ENCODE results near the gene ZNF566.

Gene ZNF566

DNA sequence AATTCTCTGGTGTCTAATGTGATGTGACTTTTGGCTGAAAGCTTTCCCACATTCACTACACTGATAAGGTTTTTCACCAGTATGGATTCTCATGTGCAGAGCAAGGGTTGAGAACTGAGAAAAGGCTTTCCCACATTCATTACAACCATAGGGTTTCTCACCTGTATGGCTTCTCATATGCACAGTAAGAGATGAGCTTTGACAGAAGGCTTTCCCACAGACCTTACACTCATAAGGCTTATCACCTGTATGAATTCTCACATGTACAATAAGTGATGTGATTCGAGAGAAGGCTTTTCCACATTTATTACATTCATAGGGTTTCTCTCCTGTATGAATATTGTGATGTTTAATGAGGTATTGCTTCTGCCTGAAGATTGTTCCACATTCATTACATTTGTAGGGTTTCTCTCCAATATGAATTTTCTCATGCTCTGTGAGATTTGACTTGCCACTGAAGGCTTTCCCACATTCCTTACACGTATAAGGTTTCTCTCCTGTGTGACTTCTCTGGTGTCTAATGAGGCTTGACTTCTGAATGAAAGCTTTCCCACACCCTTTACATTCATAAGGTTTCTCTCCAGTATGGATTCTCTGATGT, 24.8 kb upstream of the ZNF566 start:
- Histone ChIP-seq H3K18ac (ENCODE audit: low read depth in 1 of 2, low read length in 2 of 2) (no peak overlapping the region), H3K4me1 (ENCODE audit: control insufficient read depth, insufficient read depth, low read depth, low read length) (no peaks in the 10 kb centered on the region), H3K4me3 (ENCODE audit: insufficient read depth in 1 of 2, low read depth in 1 of 2, low read length in 2 of 2) (peak overlapping the region in 1 of 2 experiments; percentile 65), H3K9ac (ENCODE audit: low read length) (no peak overlapping the region), H2AFZ (ENCODE audit: low read depth, low read length) (no peak overlapping the region), H2BK15ac (ENCODE audit: low read depth, poor library complexity, severe bottlenecking) (no peak overlapping the region), H2BK12ac (ENCODE audit: low read length in 2 of 2) (no peak overlapping the region), H3K14ac (ENCODE audit: low read length in 2 of 2) (no peak overlapping the region), H3K9me3 (ENCODE audit: control insufficient read depth, low read length) (peaks cover 99% of the 10 kb centered on the region), H3K36me3 (ENCODE audit: control insufficient read depth in 1 of 2, insufficient read depth in 2 of 2, low read depth in 1 of 2, low read length in 2 of 2) (peaks cover 29 to 73% of the 10 kb centered on the region in 2 experiments), H2AK5ac (ENCODE audit: low read length, severe bottlenecking) (no peak overlapping the region), H3K4ac (ENCODE audit: low read depth in 1 of 2, low read length in 2 of 2) (no peak overlapping the region), H3K79me1 (replicated peaks; ENCODE audit: low read length, poor library complexity, severe bottlenecking) (peaks cover 11% of the 10 kb centered on the region), H4K91ac (ENCODE audit: low read length) (no peak overlapping the region), H3K23ac (ENCODE audit: low read length in 2 of 2) (no peak overlapping the region), H3K27me3 (ENCODE audit: control insufficient read depth in 1 of 2, insufficient read depth in 1 of 2, low read length in 2 of 2) (no peaks in the 10 kb centered on the region), H3K4me2 (ENCODE audit: low read length, poor library complexity, severe bottlenecking) (no peak overlapping the region), H4K8ac (ENCODE audit: low read length) (no peak overlapping the region), H3K27ac (ENCODE audit: low read length, poor library complexity, severe bottlenecking) (no peak overlapping the region), H2BK120ac (ENCODE audit: low read depth, low read length) (no peak overlapping the region), H2BK5ac (ENCODE audit: low read depth, low read length, poor library complexity, severe bottlenecking) (no peak overlapping the region)
- no CpG with 5 or more reads among the region's 2 CpGs for WGBS
- no peak for DNase-seq

GRCh38 chr19:36508325-36508724, 19.0 kb upstream of the ZNF566 start:
- peaks cover 3% of the 10 kb centered on the region for H3K79me1 ChIP-seq (replicated peaks; ENCODE audit: low read length, poor library complexity, severe bottlenecking)
- H2BK5ac ChIP-seq (ENCODE audit: low read depth, low read length, poor library complexity, severe bottlenecking): no peak overlapping the region
- no peak overlapping the region for H3K23ac ChIP-seq (ENCODE audit: low read length in 2 of 2)
- no peak overlapping the region for H2BK15ac ChIP-seq (ENCODE audit: low read depth, poor library complexity, severe bottlenecking)
- no peak for DNase-seq
- no peak overlapping the region for H3K27ac ChIP-seq (ENCODE audit: low read length, poor library complexity, severe bottlenecking)
- no peak overlapping the region for H3K18ac ChIP-seq (ENCODE audit: low read depth in 1 of 2, low read length in 2 of 2)
- WGBS: 90% methylated on average over 3 of the region's 3 CpGs
- no peak overlapping the region for H2BK12ac ChIP-seq (ENCODE audit: low read length in 2 of 2)
- H4K91ac ChIP-seq (ENCODE audit: low read length): no peak overlapping the region
- no peak overlapping the region for H2AFZ ChIP-seq (ENCODE audit: low read depth, low read length)
- H3K27me3 ChIP-seq (ENCODE audit: control insufficient read depth in 1 of 2, insufficient read depth in 1 of 2, low read length in 2 of 2): no peaks in the 10 kb centered on the region
- no peak overlapping the region for H3K4me3 ChIP-seq (ENCODE audit: insufficient read depth in 1 of 2, low read depth in 1 of 2, low read length in 2 of 2)
- H3K9ac ChIP-seq (ENCODE audit: low read length): no peak overlapping the region
- H3K4me1 ChIP-seq (ENCODE audit: control insufficient read depth, insufficient read depth, low read depth, low read length): no peaks in the 10 kb centered on the region
- no peak overlapping the region for H2BK120ac ChIP-seq (ENCODE audit: low read depth, low read length)
- peaks cover 4 to 16% of the 10 kb centered on the region in 2 experiments for H3K36me3 ChIP-seq (ENCODE audit: control insufficient read depth in 1 of 2, insufficient read depth in 2 of 2, low read depth in 1 of 2, low read length in 2 of 2)
- no peak overlapping the region for H3K14ac ChIP-seq (ENCODE audit: low read length in 2 of 2)
- no peak overlapping the region for H3K4me2 ChIP-seq (ENCODE audit: low read length, poor library complexity, severe bottlenecking)
- H2AK5ac ChIP-seq (ENCODE audit: low read length, severe bottlenecking): no peak overlapping the region
- no peak overlapping the region for H3K4ac ChIP-seq (ENCODE audit: low read depth in 1 of 2, low read length in 2 of 2)
- H4K8ac ChIP-seq (ENCODE audit: low read length): no peak overlapping the region
- peaks cover 70% of the 10 kb centered on the region for H3K9me3 ChIP-seq (ENCODE audit: control insufficient read depth, low read length)

DNA sequence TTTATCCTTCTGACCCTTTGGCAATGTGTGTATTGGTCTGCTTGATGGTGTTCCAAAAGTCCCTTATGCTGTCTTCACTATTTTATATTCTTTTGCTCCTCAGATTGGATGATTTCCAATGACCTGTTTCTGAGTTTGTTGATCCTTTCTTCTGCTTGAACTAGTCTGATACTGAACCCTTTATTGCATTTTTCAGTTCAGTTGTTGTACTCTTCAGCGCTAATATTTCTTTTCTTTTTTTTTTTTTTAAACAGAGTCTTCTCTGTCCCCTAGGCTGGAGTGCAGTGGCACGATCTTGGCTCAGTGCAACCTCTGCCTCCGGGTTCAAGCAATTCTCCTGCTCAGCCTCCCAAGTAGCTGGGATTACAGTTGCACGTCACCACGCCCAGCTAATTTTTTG, 12.6 kb upstream of the ZNF566 start:
- WGBS: 89% methylated on average over 5 of the region's 5 CpGs
- Histone ChIP-seq H3K27me3 (ENCODE audit: control insufficient read depth in 1 of 2, insufficient read depth in 1 of 2, low read length in 2 of 2) (no peaks in the 10 kb centered on the region), H3K79me1 (replicated peaks; ENCODE audit: low read length, poor library complexity, severe bottlenecking) (no peaks in the 10 kb centered on the region), H3K36me3 (ENCODE audit: control insufficient read depth in 1 of 2, insufficient read depth in 2 of 2, low read depth in 1 of 2, low read length in 2 of 2) (no peaks in the 10 kb centered on the region), H3K9ac (ENCODE audit: low read length) (no peak overlapping the region), H2BK5ac (ENCODE audit: low read depth, low read length, poor library complexity, severe bottlenecking) (no peak overlapping the region), H3K4me3 (ENCODE audit: insufficient read depth in 1 of 2, low read depth in 1 of 2, low read length in 2 of 2) (no peak overlapping the region), H3K4me2 (ENCODE audit: low read length, poor library complexity, severe bottlenecking) (no peak overlapping the region), H4K91ac (ENCODE audit: low read length) (no peak overlapping the region), H4K8ac (ENCODE audit: low read length) (no peak overlapping the region), H3K18ac (ENCODE audit: low read depth in 1 of 2, low read length in 2 of 2) (no peak overlapping the region), H3K27ac (ENCODE audit: low read length, poor library complexity, severe bottlenecking) (no peak overlapping the region), H2BK12ac (ENCODE audit: low read length in 2 of 2) (no peak overlapping the region), H2AK5ac (ENCODE audit: low read length, severe bottlenecking) (no peak overlapping the region), H2BK15ac (ENCODE audit: low read depth, poor library complexity, severe bottlenecking) (no peak overlapping the region), H3K14ac (ENCODE audit: low read length in 2 of 2) (no peak overlapping the region), H2BK120ac (ENCODE audit: low read depth, low read length) (no peak overlapping the region), H3K9me3 (ENCODE audit: control insufficient read depth, low read length) (peaks cover 54% of the 10 kb centered on the region), H3K23ac (ENCODE audit: low read length in 2 of 2) (no peak overlapping the region), H3K4me1 (ENCODE audit: control insufficient read depth, insufficient read depth, low read depth, low read length) (no peaks in the 10 kb centered on the region), H2AFZ (ENCODE audit: low read depth, low read length) (no peak overlapping the region), H3K4ac (ENCODE audit: low read depth in 1 of 2, low read length in 2 of 2) (no peak overlapping the region)
- no peak for DNase-seq

DNA sequence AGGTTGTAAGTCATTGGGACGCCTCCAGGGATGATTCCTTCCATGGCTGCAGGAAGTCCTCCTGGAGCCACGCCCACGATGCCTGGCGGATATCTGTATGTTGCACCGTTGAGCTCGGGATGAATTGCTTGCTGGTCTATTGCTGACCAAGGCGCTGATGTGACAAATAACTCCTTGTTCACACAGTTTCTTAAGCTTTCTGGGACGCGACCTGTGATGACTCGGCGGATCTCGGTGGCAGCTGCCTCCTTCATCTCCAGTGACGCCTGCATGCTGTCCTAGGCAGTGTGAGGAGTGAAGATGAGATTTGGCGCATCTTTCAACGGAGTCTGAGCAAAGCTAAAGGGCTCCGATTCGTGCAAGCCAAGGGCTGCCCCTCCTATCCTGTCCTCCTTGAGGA, 7.6 kb upstream of the ZNF566 start:
- H2BK5ac ChIP-seq (ENCODE audit: low read depth, low read length, poor library complexity, severe bottlenecking): no peak overlapping the region
- H2BK15ac ChIP-seq (ENCODE audit: low read depth, poor library complexity, severe bottlenecking): no peak overlapping the region
- no peak overlapping the region for H3K4ac ChIP-seq (ENCODE audit: low read depth in 1 of 2, low read length in 2 of 2)

More for the DNA sequence above, 7.6 kb upstream of the ZNF566 start:
- H3K14ac ChIP-seq (ENCODE audit: low read length in 2 of 2): no peak overlapping the region
- no peak overlapping the region for H3K27ac ChIP-seq (ENCODE audit: low read length, poor library complexity, severe bottlenecking)
- H3K4me1 ChIP-seq (ENCODE audit: control insufficient read depth, insufficient read depth, low read depth, low read length): no peaks in the 10 kb centered on the region
- H3K36me3 ChIP-seq (ENCODE audit: control insufficient read depth in 1 of 2, insufficient read depth in 2 of 2, low read depth in 1 of 2, low read length in 2 of 2): no peaks in the 10 kb centered on the region
- H2AK5ac ChIP-seq (ENCODE audit: low read length, severe bottlenecking): no peak overlapping the region
- no peak overlapping the region for H3K23ac ChIP-seq (ENCODE audit: low read length in 2 of 2)
- H4K91ac ChIP-seq (ENCODE audit: low read length): no peak overlapping the region
- H3K4me3 ChIP-seq (ENCODE audit: insufficient read depth in 1 of 2, low read depth in 1 of 2, low read length in 2 of 2): no peak overlapping the region
- H4K8ac ChIP-seq (ENCODE audit: low read length): no peak overlapping the region
- no peak overlapping the region for H2BK120ac ChIP-seq (ENCODE audit: low read depth, low read length)
- no peaks in the 10 kb centered on the region for H3K27me3 ChIP-seq (ENCODE audit: control insufficient read depth in 1 of 2, insufficient read depth in 1 of 2, low read length in 2 of 2)
- peaks cover 29% of the 10 kb centered on the region for H3K9me3 ChIP-seq (ENCODE audit: control insufficient read depth, low read length)
- H3K18ac ChIP-seq (ENCODE audit: low read depth in 1 of 2, low read length in 2 of 2): no peak overlapping the region
- H2AFZ ChIP-seq (ENCODE audit: low read depth, low read length): no peak overlapping the region
- H3K79me1 ChIP-seq (replicated peaks; ENCODE audit: low read length, poor library complexity, severe bottlenecking): no peaks in the 10 kb centered on the region
- WGBS: 85% methylated on average over 17 of the region's 17 CpGs
- no peak overlapping the region for H2BK12ac ChIP-seq (ENCODE audit: low read length in 2 of 2)
- no peak overlapping the region for H3K9ac ChIP-seq (ENCODE audit: low read length)
- no peak overlapping the region for H3K4me2 ChIP-seq (ENCODE audit: low read length, poor library complexity, severe bottlenecking)
- DNase-seq: no peak
